T-helper 1 cell treated with Interleukin-12 subunit alpha and Interleukin-12 subunit beta and Interleukin-4 antibody, amounts not matched to agents 30 ng/mL and 1 ng/mL, for 36 hours (primary cell): Measurements from ENCODE around the gene PDE3A. TPM values are rescaled to one million over a fixed set of nuclear protein-coding genes. Genes with fewer than 3 reads are reported as not detected.

ENCODE experiments used
- intact Hi-C: fragments of 100-400 bp; cut with micrococcal nuclease; formaldehyde crosslinking; loops from one replicate; pipeline ENCODE4 v1.15.1; 2024
- total RNA-seq: library from RNA; stranded (reverse); gene quantifications from 2 replicates; pipeline ENCODE4 v1.2.3, GENCODE V29; 2022

Gene PDE3A
- total RNA-seq, 1 donor from 2014 or later, result not detected

GRCh38 chr12:20420557-20420956 lies 52.2 kb downstream of the PDE3A start:
- intact Hi-C loops, result no loop called here

GRCh38 chr12:20421421-20421820 lies 53.1 kb downstream of the PDE3A start:
- intact Hi-C loops, result no loop called here

- intact Hi-C loops, result no loop called here
Observed at GRCh38 chr12:20423557-20423956, 55.2 kb downstream of the PDE3A start.

GRCh38 chr12:20424841-20425240 lies 56.5 kb downstream of the PDE3A start:
- intact Hi-C loops, result no loop called here

DNA sequence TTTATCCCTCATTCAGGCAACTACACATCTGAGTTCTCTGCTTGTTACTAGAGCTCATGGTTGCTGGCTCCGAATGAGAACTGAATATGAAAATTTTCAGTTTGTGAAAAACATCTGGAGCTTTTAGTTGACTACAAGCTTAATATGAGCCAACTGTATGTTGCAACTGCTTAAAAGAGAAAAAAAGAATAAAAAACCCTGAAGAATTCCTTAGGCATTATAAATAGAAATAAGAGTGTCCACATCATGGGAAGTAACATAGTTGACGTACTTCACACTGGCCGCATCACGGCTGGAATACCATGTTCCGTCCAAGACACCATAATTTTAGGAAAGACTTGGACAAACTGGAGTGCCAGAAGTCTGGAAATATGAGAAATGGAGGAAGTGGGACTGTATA lies 57.9 kb downstream of the PDE3A start:
- intact Hi-C loops, result no loop called here

DNA sequence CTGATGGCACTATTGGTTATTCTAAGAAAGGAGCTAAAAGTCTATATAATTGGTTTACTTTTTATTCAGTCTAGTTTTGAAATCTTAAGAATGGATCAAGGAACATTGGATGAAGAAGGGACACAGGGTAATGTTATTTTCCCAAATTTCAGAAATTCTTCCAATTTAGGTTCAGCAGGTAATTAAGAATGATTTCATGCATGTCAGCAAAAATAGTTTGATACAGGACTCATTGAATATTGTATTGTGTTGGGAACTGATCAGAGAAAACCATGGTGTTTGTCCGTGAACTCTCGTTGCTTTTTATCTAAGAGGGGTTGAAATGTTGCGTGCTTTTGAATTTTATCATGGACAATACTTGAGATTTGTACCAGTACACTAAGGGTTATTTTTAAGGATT lies 58.6 kb downstream of the PDE3A start:
- intact Hi-C loops, result no loop called here

GRCh38 chr12:20429852-20430251 lies 61.5 kb downstream of the PDE3A start:
- intact Hi-C loops, result no loop called here

- intact Hi-C loops, result no loop called here
Observed at GRCh38 chr12:20432290-20432689, 64.0 kb downstream of the PDE3A start.

DNA sequence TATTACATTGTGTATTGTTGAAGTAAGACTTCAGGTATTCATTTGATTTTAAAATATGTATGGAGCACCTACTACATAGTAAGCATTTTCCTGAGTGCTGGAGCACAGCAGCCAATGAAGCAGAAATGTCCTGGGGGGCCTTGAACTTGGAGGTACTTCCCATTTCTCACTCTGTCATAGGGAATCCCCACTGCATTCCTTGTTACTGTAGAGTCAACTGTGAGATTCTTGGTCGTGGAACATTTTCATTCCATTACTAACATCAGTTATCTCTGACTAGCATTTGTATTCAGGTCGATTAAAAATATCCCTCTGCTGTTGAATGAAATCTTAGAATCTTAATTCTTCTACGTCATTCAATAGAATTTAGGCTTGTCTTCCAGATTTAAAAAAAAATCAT lies 66.7 kb downstream of the PDE3A start:
- intact Hi-C loops, result no loop called here

- intact Hi-C loops, result no loop called here
Observed at GRCh38 chr12:20436316-20436715, 68.0 kb downstream of the PDE3A start.

DNA sequence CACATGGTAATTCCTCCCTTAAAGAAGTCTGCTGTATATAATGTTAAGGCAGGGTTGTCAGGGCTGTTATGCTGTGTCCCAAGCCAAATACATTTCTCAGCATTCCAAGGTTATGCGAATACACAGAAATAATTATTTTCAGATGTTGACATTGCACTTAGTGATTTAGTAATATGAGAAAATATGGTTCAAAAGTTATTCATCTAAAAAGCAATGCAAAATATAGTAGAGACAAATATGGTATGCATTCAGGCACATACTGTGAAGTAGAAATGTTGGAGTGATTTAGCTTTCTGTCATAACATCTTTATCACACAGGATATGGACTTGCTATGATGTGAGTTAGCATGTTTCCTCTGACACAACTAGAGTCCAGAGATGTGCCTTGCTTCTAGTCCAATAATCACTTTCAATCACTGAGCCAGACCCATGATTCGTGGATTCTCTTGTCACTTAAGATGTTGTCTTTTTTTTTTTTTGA lies 70.0 kb downstream of the PDE3A start:
- intact Hi-C loops, result no loop called here

GRCh38 chr12:20439626-20440025 lies 71.3 kb downstream of the PDE3A start:
- intact Hi-C loops, result no loop called here

- intact Hi-C loops, result no loop called here
Observed at GRCh38 chr12:20440408-20440807, 72.1 kb downstream of the PDE3A start.

GRCh38 chr12:20442322-20442721 lies 74.0 kb downstream of the PDE3A start:
- intact Hi-C loops, result no loop called here

DNA sequence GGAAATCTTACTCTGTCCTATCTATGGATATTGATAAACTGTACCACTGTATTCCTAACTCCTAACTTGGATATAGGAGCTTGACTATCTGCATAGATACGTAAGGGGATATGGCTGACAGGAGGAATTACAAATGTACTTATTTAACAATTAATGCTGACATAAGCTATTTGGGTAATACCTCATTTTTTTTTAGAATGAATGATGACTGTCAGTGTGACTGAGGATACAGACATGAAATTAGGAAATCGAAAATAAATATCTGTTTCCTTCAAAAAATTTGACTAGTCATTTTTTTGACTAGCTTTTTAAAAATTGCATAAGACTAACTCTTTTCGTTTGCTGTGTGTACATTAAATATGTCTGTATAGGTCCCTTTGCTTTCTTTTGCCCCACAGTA lies 74.9 kb downstream of the PDE3A start:
- intact Hi-C loops, result no loop called here

DNA sequence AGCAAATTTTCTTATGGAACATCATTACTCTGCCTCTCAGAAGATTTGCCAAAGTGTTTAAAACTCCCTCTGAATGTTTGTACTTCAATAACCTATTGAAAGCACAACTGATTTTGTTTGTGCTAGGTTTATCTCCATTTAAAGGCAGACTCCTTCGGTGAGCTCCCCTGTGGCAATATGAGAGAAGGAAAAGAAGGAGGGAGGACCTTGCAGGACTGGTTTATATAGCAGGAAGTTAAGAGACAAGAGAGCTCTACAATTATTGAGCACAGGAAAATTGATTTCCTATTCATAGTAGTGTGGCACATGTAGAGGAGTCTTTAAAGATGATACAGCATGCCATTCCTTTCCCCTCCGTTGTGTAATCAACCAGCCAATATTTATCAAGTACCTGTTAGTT lies 75.5 kb downstream of the PDE3A start:
- intact Hi-C loops, result no loop called here

GRCh38 chr12:20444595-20445170 lies 76.3 kb downstream of the PDE3A start:
- intact Hi-C loops, result no loop called here

DNA sequence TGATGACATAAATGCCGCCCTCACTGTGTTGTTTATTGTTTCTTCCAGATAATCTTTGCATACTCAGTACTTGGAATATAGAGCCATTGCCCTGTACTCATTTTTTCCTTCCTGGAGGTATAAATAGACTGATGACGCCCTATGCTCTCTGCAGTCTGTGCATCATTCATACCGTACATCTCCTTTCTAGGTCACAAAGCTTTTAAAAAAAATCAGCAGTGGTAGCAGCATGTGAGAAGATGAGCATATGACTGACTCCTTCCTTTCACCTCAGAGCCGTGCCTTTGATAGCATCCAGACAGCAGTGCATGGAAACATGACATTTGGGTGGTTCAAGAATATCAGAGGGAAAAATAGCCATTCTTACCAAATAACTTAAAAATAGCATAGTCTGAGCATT lies 77.3 kb downstream of the PDE3A start:
- intact Hi-C loops, result no loop called here

DNA sequence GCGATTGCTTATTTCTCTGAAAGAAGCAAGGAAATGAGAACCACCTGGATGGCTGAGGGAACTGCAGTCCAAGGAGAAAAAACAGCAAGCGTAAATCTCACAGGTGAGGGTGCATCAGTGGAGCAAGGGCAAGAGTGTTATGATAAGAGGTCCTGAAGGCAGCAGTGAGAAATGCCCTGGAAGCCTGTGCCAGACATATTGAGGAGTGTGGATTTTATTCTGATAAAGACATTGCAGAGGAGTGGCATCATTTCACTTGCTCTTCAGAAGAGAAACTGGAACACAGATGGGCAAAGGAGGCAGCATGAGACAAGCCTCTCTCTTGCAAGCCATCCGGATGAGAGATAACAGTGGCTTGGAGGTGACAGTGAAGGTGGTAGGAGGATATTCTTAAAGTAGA lies 78.5 kb downstream of the PDE3A start:
- intact Hi-C loops, result no loop called here

DNA sequence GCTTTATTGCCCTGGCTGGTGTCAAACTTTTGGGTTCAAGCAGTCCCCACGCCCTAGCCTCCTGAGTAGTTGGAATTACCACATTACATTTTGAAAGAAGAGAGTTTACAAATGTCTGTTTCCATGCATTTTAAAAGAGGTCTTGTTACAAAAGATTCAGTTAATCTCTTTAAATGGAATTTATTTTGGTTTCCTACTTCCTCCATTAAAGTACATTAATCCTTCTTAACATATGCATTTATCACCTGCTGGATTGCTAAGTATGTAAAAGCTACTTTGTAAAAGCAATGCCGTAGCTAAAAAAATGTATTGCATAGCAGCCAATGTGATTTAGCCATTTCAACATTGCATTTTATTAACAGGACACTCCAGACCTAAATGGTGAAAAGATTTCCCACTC lies 80.4 kb downstream of the PDE3A start:
- intact Hi-C loops, result no loop called here

GRCh38 chr12:20450591-20451180 lies 82.3 kb downstream of the PDE3A start:
- intact Hi-C loops, result no loop called here

GRCh38 chr12:20451761-20452160 lies 83.4 kb downstream of the PDE3A start:
- intact Hi-C loops, result no loop called here

GRCh38 chr12:20452496-20453010 lies 84.2 kb downstream of the PDE3A start:
- intact Hi-C loops, result no loop called here
